ENCODE data around the gene NOD1. TPM values are rescaled to one million over a fixed set of nuclear protein-coding genes. Genes with fewer than 3 reads are reported as not detected.
"Not testable (repeated sequence)": the region's sequence is repeated elsewhere in the genome, so short reads cannot be mapped to it uniquely, and the experiment has no call there.

The NOD1 gene
- polyA plus RNA-seq, 3 donors: 7.2 to 8.5 (median 8.1) TPM

DNA sequence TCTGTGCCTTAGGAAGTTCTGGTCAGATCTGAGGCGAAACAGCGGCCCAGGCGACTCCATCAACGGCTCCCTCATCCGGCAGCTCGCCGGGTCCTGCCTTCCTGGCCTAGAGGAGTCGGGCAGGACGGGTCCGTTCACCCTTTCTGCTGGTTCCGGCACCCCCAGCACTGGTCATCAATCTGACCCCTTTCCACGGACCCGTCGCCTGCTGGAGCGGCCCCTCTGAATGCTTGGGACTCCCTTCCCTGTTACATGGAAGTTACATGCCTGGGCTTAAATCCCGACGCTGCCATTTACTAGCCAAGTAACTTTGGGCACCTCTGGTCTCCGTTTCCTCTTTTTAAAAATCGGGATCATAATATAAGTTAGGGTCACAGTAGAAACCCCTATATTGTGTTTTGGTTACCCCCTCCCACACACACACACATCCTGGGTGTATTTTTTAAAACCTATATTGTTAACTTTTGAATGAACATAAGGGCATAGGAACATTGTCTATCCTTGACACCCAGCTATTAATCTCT lies 26.7 kb upstream of the NOD1 start:
- DNase-seq (ENCODE audit: low read depth in 3 of 3, low spot score in 2 of 3): no peak

DNA sequence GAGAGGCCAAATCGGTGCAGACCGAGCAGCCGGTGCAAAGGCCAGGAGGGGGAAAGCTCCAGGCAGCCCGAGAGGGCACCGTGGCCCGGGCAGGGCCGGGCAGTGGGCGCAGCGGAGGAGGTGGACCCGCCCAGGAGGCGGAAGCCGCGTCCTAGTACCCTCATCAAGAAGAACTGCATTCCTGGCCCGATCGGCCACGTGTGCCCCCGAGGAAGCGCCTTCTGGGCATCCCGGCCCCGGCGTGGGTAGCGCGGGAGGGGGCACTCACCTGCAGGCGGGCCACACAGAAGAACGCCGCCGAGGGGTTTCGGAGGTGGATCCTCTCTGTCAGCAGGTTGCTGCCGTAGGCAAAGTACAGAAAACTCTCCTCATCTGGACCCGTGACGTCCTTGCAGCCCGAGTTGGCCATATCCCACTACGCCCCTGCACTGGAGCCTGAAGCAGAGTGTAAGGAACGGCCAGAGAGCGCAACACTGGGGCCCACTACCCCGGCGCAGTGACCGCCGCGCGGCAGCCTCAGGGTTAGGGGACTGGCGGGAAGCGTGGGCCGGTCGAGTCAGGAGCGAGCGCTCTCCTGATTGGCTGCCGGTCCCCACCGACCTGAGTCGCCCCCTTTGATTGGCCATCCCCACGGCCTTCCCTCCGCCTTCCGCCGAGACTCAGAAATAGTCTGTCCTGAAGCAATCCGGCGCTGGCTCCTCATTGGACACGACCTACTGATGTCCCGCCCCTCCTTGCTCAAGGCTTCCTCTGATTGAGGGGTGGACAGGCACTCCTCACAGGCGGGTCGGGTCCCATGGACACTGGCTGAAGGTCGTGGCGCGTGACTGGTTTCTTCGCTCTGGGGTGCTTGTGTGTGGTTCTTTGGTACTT lies 26.0 kb upstream of the NOD1 start, which contains the start of gene GGCT:
TSS of gene GGCT (minus strand) at position 529 of the 873 bp plus-strand sequence. CDS start at position 409, 120 bp downstream.
- DNase-seq (ENCODE audit: low read depth in 3 of 3, low spot score in 2 of 3): peak; percentile 94 to 96 (median 95)

DNA sequence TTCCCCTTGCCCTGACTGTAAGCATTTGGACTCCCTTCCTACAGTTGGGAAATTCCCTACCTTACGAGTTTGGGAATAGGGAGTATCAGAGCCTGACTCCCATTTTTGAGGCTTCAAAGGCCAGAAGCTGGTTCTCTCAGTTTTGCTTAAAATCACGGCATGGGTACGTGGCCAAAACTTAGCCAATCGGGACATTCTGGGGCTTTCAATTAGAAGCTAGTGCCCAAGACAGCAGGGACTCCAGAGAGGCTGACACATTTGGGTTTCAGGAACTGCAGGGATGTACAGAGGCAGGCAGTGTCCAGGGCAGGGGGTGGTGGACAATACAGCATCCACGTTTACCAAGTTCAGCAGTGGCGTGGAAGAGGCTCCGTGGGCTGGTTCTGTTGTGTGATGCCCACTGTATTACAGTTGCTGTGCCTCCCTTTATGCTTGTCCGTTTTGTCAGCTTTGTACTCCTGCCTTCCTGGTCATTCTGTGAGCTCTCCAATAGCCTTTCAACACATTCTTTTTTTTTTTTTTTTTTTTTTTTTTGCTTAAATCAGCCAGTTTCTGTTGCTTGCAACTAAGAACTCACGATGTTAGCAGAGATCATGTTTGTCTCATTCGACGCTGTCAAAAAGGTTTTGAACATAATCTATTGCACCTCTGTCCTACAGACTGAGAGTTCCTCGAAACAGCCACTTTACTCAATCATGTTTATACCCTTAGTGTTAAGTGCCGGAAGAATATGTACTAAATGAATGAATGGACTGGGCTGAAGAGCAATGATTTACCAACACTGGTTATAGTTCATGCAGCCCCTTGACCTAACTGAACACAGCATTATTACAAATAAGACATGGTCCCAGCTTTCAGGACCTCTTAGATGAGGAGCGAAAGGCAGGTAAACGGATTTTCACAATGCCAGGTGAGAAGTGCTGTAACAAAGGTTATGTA lies 25.0 kb upstream of the NOD1 start:
- DNase-seq (ENCODE audit: low read depth in 3 of 3, low spot score in 2 of 3): no peak

DNA sequence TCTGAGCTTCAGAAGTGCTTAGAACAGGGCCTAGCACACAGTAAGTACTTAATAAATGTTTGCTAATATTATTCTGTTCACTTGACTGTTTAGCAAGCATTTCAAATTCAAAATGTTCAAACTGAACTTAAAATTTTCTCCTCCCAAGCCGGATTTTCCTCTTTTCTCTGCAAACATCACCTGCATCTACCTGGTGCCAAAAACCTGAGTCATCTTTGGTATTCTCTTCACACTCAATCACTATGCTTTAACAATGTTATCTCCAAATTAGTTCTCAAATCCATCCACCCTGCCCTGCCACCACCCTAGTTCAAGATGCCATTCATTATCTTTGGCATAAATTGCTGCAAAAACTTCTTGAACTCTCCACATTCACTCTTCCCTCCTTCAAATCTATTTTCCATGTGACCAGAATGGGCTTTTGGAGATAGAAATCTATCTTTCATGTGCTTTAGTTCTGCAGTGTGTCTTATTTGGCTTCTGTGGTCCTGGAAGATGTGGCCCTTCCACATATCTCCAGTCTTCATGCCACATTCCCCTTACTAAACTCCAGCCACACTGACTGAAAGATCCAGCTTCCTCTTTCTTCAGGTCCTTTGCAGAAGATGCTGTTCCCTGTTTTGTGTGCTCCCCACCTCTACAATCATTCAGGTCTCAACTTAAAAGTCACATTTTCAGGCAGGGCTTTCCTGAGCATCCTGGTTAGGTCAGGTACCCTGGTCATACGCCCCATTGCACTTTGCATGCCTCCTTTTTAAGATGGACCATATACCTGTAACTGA lies 24.1 kb upstream of the NOD1 start:
- no peak for DNase-seq (ENCODE audit: low read depth in 3 of 3, low spot score in 2 of 3)

DNA sequence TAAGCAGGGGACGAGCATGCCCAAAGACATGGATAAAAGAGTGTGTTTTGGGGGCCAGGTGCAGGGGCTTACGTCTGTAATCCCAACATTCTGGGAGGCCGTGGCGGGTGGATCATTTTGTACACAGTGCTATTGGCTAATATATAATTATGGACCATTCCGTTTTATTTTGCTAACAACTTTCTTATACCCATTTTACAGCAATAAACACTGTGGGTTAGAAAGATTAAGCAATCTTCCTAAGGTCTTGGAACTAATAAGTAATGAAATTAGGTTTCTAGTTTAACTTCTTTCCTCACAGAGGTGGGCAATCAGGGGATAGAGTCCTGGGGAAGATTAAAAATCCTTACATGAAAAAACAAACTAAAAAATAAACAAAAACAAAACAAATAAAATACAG lies 22.7 kb upstream of the NOD1 start:
- no peak for DNase-seq (ENCODE audit: low read depth in 3 of 3, low spot score in 2 of 3)

DNA sequence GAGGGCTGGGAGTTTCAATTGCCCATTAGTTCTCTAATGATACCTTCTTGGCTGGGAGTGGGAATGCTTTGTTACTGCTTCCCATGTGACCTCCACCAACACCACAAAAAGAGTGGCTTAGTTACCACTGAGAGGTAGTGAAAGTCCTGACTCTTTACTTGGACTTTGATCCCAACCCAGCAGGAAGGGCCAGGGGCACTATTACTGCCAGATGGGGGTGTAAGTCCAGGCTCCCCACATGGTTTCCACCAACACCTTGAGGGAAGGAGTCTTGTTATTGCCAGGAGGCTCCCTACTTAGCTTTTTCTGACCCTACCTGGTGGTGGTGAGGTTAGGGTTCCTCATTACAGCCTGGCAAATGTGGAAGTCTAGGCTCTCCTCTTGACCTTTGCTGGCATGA lies 14.6 kb upstream of the NOD1 start:
- DNase-seq (ENCODE audit: low read depth in 3 of 3, low spot score in 2 of 3): no peak

DNA sequence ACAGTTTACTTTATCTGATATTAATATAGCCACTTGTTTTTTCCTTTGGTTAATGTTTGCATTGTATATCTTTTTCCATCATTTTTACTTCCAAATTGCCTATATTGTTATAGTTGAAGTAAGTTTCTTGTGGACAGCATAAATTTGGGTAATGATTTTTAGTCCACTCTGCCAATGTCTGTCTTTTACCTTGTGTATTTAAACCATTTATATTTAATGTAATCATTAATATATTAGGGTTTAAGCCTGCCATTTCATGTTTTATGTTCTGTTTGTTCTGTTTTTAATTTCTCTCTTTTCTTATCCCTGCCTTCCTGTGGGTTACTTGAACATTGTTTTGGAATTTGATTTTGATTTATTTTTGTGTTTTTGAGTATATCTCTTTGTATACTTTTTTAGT lies 12.8 kb upstream of the NOD1 start:
- no peak for DNase-seq (ENCODE audit: low read depth in 3 of 3, low spot score in 2 of 3)

DNA sequence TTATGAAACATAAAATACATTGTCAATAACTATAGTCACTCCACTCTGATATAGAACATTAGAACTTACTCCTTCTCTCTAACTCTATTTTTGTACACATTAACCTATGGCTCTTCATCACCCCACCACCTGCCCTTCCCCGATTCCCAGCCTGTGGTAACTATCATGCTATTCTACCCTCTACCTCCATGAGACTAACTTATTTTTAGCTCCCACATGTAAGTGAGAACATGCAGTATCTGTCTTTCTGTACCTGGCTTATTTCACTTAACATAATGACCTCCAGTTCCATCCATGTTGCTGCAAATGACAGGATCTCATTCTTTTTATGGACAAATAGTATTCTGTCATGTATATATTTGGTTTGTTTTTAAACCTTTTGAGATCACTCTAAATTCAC lies 8.8 kb upstream of the NOD1 start:
- DNase-seq (ENCODE audit: low read depth in 3 of 3, low spot score in 2 of 3): no peak

DNA sequence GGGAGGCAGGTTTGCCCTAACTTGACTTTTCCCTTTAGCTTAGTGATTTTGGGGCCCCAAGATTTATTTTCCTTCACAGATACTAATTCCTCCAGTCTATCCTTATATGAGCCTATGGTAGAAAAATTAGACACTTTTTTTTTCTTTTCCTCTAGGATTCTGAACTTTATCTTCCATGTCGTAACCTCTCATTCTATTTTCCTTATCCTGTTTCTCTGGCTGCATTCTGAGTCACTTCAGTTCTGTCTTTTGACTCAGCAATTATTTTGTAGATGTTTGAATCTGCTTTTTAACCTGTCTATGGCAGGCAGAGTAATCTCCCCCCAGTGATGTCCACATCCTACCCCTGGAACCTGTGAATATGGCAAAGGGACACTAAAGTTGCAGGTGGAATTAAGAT lies 7.1 kb upstream of the NOD1 start:
- DNase-seq (ENCODE audit: low read depth in 3 of 3, low spot score in 2 of 3): no peak

DNA sequence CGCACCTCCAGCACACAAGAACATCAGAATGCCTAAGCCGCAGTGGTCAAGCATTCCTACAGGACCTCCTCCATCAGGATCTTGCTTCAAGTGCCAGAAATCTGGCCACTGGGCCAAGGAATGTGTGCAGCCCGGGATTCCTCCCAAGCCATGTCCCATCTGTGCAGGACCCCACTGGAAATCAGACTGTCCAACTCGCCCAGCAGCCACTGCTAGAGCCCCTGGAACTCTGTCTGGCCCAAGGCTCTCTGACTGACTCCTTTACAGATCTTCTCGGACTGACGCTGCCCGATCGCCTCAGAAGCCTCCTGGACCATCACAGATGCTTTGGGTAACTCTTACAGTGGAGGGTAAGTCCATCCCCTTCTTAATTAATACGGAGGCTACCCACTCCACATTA lies 2.8 kb upstream of the NOD1 start:
- not testable (repeated sequence) for DNase-seq (ENCODE audit: low read depth in 3 of 3, low spot score in 2 of 3)

DNA sequence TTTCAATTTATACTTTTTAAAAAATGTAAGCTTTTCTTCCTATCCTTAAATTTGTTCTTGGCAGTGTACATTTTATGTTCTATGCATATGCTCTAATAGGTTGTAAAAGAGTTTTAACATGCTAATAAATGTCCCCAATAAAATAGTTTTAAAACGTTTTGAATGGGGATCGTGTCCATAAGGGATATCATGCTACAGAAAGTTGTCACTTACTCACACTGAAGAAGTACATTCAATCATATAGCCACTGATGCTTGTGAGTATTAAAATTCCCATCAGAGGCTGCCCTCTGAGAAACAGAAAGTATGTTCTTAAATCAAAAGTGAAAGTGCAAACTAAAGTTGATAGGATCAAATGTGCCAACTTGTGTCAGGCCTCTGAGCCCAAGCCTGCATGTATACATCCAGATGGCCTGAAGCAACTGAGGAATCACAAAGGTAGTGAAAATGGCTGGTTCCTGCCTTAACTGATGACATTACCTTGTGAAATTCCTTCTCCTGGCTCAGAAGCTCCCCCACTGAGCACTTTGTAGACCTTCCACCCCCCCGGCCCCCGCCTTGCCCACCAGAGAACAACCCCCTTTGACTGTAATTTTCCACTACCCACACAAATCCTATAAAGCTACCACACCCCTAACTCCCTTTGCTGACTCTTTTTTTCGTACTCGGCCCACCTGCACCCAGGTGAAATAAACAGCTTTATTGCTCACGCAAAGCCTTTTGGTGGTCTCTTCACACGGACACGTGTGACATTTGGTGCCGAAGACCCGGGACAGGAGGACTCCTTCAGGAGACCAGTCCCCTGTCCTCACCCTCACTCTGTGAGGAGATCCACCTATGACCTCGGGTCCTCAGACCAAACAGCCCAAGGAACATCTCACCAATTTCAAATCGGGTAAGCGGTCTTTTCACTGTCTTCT lies 877 bp upstream of the NOD1 start:
- no peak for DNase-seq (ENCODE audit: low read depth in 3 of 3, low spot score in 2 of 3)

DNA sequence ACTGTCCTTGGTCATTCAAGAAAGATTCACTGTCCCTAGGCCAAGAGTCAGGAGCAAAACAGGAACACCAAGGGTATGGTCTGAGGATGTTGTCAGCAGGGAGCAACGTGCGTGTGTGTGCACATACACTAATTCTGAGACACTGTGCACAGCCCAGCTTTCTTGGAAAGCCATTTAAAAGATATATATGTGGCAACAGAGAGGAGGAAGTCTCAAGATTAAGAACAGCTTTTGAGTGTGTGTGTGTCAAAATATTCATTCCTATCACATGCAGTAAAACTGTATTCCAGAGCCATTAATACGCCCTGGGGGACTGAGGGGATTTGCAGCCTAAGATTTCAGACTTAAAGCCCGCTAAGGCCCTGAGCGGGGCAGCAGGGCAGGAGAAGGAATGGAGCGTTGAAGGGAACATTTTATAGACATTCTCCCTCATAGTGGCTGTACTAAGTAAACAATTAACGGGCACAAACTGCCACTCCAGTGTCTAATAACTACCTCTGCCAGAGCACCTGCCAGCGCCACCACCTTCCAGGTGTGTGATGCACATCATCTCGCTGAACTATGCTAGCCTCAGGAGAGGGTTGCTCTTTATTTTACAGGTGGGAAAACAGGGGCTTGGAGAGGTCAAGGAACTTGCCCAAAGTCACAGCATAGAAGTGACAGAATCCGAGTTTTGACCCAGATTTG lies 2.0 kb downstream of the NOD1 start:
- DNase-seq (ENCODE audit: low read depth in 3 of 3, low spot score in 2 of 3): no peak

DNA sequence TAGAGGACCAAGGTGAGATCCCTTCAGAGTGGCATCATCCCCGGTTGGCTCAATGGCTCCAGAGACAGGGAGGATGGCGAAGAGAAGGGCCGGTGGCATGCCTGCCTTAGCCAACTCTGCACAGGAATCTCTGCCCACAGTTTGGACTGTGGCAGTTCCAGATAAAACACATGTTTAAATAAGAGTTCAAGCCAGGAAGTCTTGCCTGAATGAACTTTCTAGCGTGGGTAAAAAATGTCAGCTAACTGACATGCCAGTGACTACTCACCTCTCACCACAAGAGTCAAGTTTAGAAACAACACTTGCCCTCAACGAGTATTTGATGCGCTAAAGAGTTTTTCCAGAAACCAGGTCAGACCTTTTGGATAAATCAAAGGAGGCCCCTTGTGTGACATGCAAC lies 3.0 kb downstream of the NOD1 start:
- no peak for DNase-seq (ENCODE audit: low read depth in 3 of 3, low spot score in 2 of 3)

DNA sequence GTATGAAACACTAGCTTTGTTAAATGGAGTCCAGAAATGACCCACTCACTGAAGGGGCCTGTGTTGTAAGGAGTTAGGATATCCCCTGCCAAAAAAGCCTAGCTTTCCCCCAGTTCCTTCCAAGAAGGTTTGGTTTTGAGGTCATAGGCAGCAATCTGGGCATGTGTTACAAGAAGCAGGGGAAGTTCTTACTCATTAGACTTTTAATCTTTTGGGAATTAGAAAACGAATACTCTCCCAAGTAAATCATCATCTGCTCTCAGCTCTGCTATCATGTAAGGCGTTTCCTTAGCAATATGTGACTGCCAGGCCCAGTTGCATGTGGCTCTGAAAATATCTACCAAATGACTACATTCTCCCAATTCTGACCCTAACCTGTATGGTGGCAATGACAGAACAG lies 3.7 kb downstream of the NOD1 start:
- DNase-seq (ENCODE audit: low read depth in 3 of 3, low spot score in 2 of 3): no peak

DNA sequence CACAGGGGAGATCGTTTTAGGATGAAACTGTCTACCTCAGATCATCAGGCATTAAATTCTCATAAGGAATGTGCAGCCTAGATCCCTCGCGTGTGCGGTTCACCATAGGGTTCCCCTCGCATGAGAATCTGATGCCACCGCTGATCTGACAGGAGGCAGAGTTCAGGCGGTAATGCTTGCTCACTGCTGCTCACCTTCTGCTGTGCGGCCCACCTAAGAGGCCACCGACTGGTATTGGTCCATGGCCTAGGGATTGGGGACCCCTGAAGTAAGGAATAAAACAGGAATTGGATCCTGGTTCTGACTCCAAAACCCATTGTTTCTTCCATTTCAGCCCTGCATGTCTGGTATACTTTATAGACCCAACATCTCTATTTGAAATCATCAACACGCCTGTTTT lies 4.1 kb downstream of the NOD1 start:
- DNase-seq (ENCODE audit: low read depth in 3 of 3, low spot score in 2 of 3): no peak

DNA sequence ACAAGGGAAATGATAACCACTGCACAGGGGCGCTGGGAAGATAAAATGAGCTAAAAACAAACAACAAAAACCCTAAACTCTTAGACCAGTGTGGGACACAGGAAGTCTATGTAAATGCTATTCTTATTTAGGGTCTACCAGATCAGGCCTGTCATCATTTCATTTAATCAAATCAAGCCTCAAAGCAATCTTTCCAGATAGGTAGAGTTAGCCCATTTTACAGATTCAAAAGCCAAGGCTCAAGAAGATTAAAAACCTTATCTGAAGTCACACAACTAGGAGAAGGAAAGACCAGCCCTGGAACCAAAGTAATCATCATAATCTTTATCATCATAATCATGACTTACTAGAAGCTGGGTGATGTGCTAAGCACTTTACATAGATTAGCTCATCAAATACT lies 4.7 kb downstream of the NOD1 start:
- DNase-seq (ENCODE audit: low read depth in 3 of 3, low spot score in 2 of 3): no peak

DNA sequence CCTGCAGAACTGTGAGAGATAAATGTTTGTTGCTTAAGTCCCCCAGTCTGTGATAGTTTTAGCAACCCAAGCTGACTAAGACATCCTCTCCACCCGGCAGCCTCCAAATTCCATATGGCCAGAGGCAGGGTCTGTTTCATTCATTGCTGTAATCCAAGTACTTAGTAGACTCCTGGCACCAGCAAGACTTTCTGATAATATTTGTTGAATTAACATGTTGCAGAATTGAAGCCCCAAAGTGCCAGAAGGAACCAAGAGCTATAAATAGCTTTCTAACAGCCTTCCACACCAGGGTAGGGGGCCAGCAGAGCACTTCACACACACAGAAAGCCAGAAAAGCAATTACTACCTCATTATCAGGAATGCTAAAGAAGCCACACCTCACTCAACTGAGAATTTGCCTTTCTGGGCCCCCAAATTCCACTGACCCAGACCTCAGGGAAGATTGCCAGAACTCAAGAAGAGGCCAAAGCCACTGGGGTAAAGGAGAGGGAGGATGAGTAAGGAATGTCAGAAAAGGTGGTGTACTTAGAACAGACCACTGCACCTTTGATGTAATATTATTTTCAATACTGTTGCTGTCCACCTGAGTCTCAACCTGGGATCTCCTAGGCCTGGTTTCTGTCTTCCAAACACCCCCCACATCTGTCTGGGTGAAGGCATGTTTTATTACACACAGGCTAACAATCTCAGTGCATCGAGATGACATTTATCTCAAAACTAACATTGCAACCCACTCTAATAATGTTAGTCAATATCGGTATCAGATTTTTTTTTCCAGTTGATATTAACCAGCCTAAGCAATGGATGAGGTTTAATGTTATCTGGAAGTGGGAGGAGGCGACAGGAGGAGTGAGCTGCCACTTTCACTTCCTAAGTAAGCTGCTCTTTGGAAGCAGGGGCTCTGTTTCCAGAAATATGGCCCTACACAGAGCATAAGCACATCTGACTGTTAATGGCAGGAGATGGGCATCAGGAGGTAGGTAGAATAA lies 5.5 kb downstream of the NOD1 start:
- no peak for DNase-seq (ENCODE audit: low read depth in 3 of 3, low spot score in 2 of 3)

Data from right renal cortex interstitium (tissue), 3 donors.